Fibroblast of lung (primary cell): Measurements from ENCODE around the gene FRMD4A. TPM values are rescaled to one million over a fixed set of nuclear protein-coding genes. Genes with fewer than 3 reads are reported as not detected.

ENCODE experiments used
- DNase-seq, 2 donors: peaks; one replicate each; pipeline versions ENCODE4 v3.0.0 to v3.0.0-alpha.2; 2010; ENCODE audit warnings: low read depth in 2 of 2
- H2AFZ ChIP-seq: 2 replicates; pipeline ENCODE4 v1.5.1; 2012; ENCODE audit warnings: low read length, control low read depth, inconsistent platforms
- H3K27ac ChIP-seq: 2 replicates; pipeline ENCODE4 v1.5.1; 2011; ENCODE audit warnings: low read length, control low read depth; ENCODE audit not compliant: insufficient read depth
- H3K27me3 ChIP-seq: 2 replicates; pipeline ENCODE4 v1.5.1; 2011; ENCODE audit warnings: mild to moderate bottlenecking, low read length; ENCODE audit not compliant: control insufficient read depth, insufficient read depth
- H3K36me3 ChIP-seq: 2 replicates; pipeline ENCODE4 v1.5.1; 2011; ENCODE audit warnings: low read length; ENCODE audit not compliant: control insufficient read depth, insufficient read depth
- H3K4me1 ChIP-seq: 2 replicates; pipeline ENCODE4 v1.5.1; 2011; ENCODE audit warnings: low read length; ENCODE audit not compliant: control insufficient read depth, insufficient read depth; ENCODE audit errors: extremely low read depth
- H3K4me2 ChIP-seq: 2 replicates; pipeline ENCODE4 v1.5.1; 2011; ENCODE audit warnings: low read length, control low read depth; ENCODE audit not compliant: insufficient read depth; ENCODE audit errors: extremely low read depth
- H3K4me3 ChIP-seq, 4 experiments: fragments of 200-600 bp in 1 of 4; sonication (generic) in 1 of 4; replicated peaks in 1 of 4; 2 replicates each; pipeline ENCODE4 v1.5.1; 2011 to 2016; ENCODE audit warnings: low read length in 4 of 4, low read depth in 3 of 4, mild to moderate bottlenecking in 3 of 4, control low read depth in 2 of 4, inconsistent platforms in 1 of 4, mixed read lengths in 1 of 4; ENCODE audit not compliant: insufficient read depth in 1 of 4; ENCODE audit errors: control extremely low read depth in 1 of 4
- H3K79me2 ChIP-seq: 2 replicates; pipeline ENCODE4 v1.5.1; 2012; ENCODE audit warnings: mild to moderate bottlenecking, low read length, inconsistent platforms; ENCODE audit not compliant: control insufficient read depth, insufficient read depth
- H3K9ac ChIP-seq: 2 replicates; pipeline ENCODE4 v1.5.1; 2011; ENCODE audit warnings: mild to moderate bottlenecking, low read length, control low read depth; ENCODE audit not compliant: insufficient read depth
- H3K9me3 ChIP-seq: 2 replicates; pipeline ENCODE4 v1.5.1; 2012; ENCODE audit warnings: low read depth, low read length; ENCODE audit not compliant: control insufficient read depth, insufficient read depth
- H4K20me1 ChIP-seq: 2 replicates; pipeline ENCODE4 v1.5.1; 2011; ENCODE audit warnings: low read length; ENCODE audit not compliant: control insufficient read depth, insufficient read depth; ENCODE audit errors: extremely low read depth
- CTCF ChIP-seq, 2 donors: IDR thresholded peaks in 1 of 2; conservative IDR thresholded peaks in 1 of 2; 1 replicate in 1 of 2; 2 replicates in 1 of 2; pipeline ENCODE4 v1.5.1; 2011 to 2012; ENCODE audit warnings: low read length in 2 of 2, control low read depth in 1 of 2, inconsistent platforms in 1 of 2, low read depth in 1 of 2, mild to moderate bottlenecking in 1 of 2
- EZH2 ChIP-seq: IDR thresholded peaks from 2 replicates; pipeline ENCODE4 v1.5.1; 2012; ENCODE audit warnings: low read length, control low read depth, mild to moderate bottlenecking; ENCODE audit errors: missing control alignments
- polyA plus RNA-seq, 2 donors: library from polyadenylated mRNA; depleted of rRNA in 1 of 2; stranded (reverse) in 1 of 2; unstranded in 1 of 2; fragments of >200 nt; gene quantifications; 2 replicates each; pipeline ENCODE4 v1.2.1, GENCODE V29; 2011 to 2012; ENCODE audit warnings: missing spikeins in 1 of 2
- total RNA-seq: library from RNA; depleted of rRNA; stranded (reverse); fragments of >200 nt; gene quantifications from 2 replicates; pipeline ENCODE4 v1.2.1, GENCODE V29; 2014

FRMD4A gene
- total and polyA plus RNA-seq, 2 donors (not counting 1 experiment from before 2014, with no cell fraction given) = 26.9 to 63.6 TPM

GRCh38 chr10:14128519-14128918 lies 202.2 kb downstream of the FRMD4A start:
- Histone ChIP-seq H3K79me2 (no peaks in the 10 kb centered on the region), H2AFZ (no peak overlapping the region), H3K9ac (no peak overlapping the region), H3K27me3 (no peaks in the 10 kb centered on the region), H3K4me2 (no peak overlapping the region), H3K4me3 (no peak overlapping the region), H4K20me1 (no peaks in the 10 kb centered on the region), H3K27ac (no peak overlapping the region), H3K9me3 (no peaks in the 10 kb centered on the region), H3K36me3 (no peaks in the 10 kb centered on the region), H3K4me1 (no peaks in the 10 kb centered on the region)
- no peak for TF ChIP-seq CTCF (conservative IDR thresholded peaks at IDR 0.05 in 1 of 2, IDR thresholded peaks at IDR 0.05 in 1 of 2; ENCODE audit: low read depth in 1 of 2, low read length in 2 of 2)
- TF ChIP-seq EZH2 = no peak
- DNase-seq = no peak

- H3K4me2 ChIP-seq = no peak overlapping the region
Observed at GRCh38 chr10:14126697-14127440, 203.9 kb downstream of the FRMD4A start.

GRCh38 chr10:14125564-14125963 lies 205.2 kb downstream of the FRMD4A start:
- no peak for TF ChIP-seq EZH2
- no peak for TF ChIP-seq CTCF (conservative IDR thresholded peaks at IDR 0.05 in 1 of 2, IDR thresholded peaks at IDR 0.05 in 1 of 2; ENCODE audit: low read depth in 1 of 2, low read length in 2 of 2)
- Histone ChIP-seq H3K9me3 (no peaks in the 10 kb centered on the region), H3K4me1 (no peaks in the 10 kb centered on the region)

More at GRCh38 chr10:14126697-14127440, 203.9 kb downstream of the FRMD4A start:
- Histone ChIP-seq H3K4me3 (no peak overlapping the region), H3K4me1 (no peaks in the 10 kb centered on the region), H2AFZ (no peak overlapping the region), H3K27ac (no peak overlapping the region), H3K27me3 (no peaks in the 10 kb centered on the region), H3K9me3 (no peaks in the 10 kb centered on the region), H3K9ac (no peak overlapping the region), H3K79me2 (no peaks in the 10 kb centered on the region), H3K36me3 (no peaks in the 10 kb centered on the region), H4K20me1 (no peaks in the 10 kb centered on the region)
- no peak for TF ChIP-seq CTCF (conservative IDR thresholded peaks at IDR 0.05 in 1 of 2, IDR thresholded peaks at IDR 0.05 in 1 of 2; ENCODE audit: low read depth in 1 of 2, low read length in 2 of 2)
- TF ChIP-seq EZH2 = no peak
- peak; percentile 32 to 52 for DNase-seq

More at GRCh38 chr10:14125564-14125963, 205.2 kb downstream of the FRMD4A start:
- no peak overlapping the region for H3K27ac ChIP-seq
- no peak overlapping the region for H3K4me3 ChIP-seq
- no peak overlapping the region for H3K9ac ChIP-seq
- no peak for DNase-seq
- H3K27me3 ChIP-seq = no peaks in the 10 kb centered on the region
- no peak overlapping the region for H3K4me2 ChIP-seq
- H2AFZ ChIP-seq = no peak overlapping the region
- H3K36me3 ChIP-seq = no peaks in the 10 kb centered on the region
- H3K79me2 ChIP-seq = no peaks in the 10 kb centered on the region
- H4K20me1 ChIP-seq = no peaks in the 10 kb centered on the region
